Measurements from ENCODE around the gene VPS26C. TPM values are rescaled to one million over a fixed set of nuclear protein-coding genes. Genes with fewer than 3 reads are reported as not detected.
A peak's percentile ranks its signal among the peaks of the same experiment; 100 is the strongest.

Gene VPS26C
- 55.5 TPM for polyA plus RNA-seq (2012; ENCODE audit: insufficient read length, low read depth)

DNA sequence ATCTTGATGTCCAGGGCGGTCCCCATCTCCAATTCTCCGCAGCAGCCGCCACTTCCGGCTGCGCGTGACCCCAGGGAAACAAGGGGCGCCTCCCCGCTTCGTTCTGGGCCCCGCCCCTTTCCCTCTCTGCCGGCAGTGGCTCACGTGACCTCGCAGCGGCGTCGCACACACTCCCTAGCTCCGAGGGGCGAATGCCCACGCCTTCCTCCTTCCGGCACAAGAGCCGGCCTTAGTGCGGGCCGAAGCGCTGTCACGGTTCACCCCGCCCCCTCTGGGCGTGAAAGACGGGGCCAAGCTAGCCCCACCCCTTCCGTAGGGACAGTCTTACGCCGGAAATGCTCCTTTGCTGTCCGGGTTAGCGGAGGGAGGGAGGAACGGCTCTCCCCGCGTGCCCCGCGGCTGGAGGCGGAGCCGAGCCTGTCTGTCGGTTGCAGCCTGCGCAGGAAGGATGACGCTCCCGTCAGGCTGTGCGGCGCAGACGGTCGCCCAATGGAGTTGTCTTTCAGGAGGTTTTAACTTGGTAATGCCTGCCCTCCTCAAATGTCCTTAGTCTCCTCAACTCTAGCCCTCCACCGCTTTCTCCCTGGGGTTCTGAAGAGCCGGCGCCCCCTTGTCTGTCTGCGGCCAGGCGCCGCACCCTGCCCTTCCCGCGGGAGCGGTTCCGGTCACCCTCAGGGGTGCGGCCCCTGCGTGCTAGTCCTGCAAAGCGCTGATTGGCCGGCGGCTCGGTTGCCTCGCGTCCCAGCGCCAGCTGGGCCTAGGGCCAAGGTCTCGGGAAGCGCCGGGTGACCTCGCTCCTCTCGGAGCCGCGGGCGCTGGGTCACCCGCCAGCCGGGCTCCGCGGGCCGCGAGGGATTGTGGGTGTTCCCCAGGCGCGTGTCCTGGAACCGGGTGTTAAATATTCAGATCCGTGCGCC is at the start of gene VPS26C:
Gene VPS26C (minus strand): TSS at position 66 of the 917 bp plus-strand sequence. CDS start 40 bp downstream, at position 26.
- TF ChIP-seq REST (IDR thresholded peaks at IDR 0.05; ENCODE audit: insufficient read depth in 1 of 2, low read depth in 2 of 2, low read length in 2 of 2) (no peak), SIN3A (IDR thresholded peaks at IDR 0.05; ENCODE audit: borderline replicate concordance, insufficient read depth, low read length) (peak; percentile 45; the same call in 1 of the 2 replicates), POLR2AphosphoS5 (IDR thresholded peaks at IDR 0.05; ENCODE audit: low read depth, low read length) (peak; percentile 69), FOXP2 (optimal IDR thresholded peaks at IDR 0.05; ENCODE audit: borderline replicate concordance, extremely low read depth, extremely low read length, insufficient read depth) (no peak), TAF1 (IDR thresholded peaks at IDR 0.05; ENCODE audit: borderline replicate concordance, insufficient read depth, low read length) (0 out of 2 replicates have a peak, but pooled peaks have one; percentile 72)

- TF ChIP-seq POLR2AphosphoS5 (IDR thresholded peaks at IDR 0.05; ENCODE audit: low read depth, low read length) (no peak), SIN3A (IDR thresholded peaks at IDR 0.05; ENCODE audit: borderline replicate concordance, insufficient read depth, low read length) (no peak), REST (IDR thresholded peaks at IDR 0.05; ENCODE audit: insufficient read depth in 1 of 2, low read depth in 2 of 2, low read length in 2 of 2) (no peak), TAF1 (IDR thresholded peaks at IDR 0.05; ENCODE audit: borderline replicate concordance, insufficient read depth, low read length) (no peak), FOXP2 (optimal IDR thresholded peaks at IDR 0.05; ENCODE audit: borderline replicate concordance, extremely low read depth, extremely low read length, insufficient read depth) (no peak)
Measured at GRCh38 chr21:37300114-37300751, 33.1 kb upstream of the VPS26C start.

GRCh38 chr21:37297364-37297763 is 30.2 kb upstream of the VPS26C start:
- TF ChIP-seq POLR2AphosphoS5 (IDR thresholded peaks at IDR 0.05; ENCODE audit: low read depth, low read length), result no peak
- no peak for TF ChIP-seq TAF1 (IDR thresholded peaks at IDR 0.05; ENCODE audit: borderline replicate concordance, insufficient read depth, low read length)
- TF ChIP-seq FOXP2 (optimal IDR thresholded peaks at IDR 0.05; ENCODE audit: borderline replicate concordance, extremely low read depth, extremely low read length, insufficient read depth), result no peak
- TF ChIP-seq REST (IDR thresholded peaks at IDR 0.05; ENCODE audit: insufficient read depth in 1 of 2, low read depth in 2 of 2, low read length in 2 of 2), result no peak
- TF ChIP-seq SIN3A (IDR thresholded peaks at IDR 0.05; ENCODE audit: borderline replicate concordance, insufficient read depth, low read length), result no peak

- TF ChIP-seq REST (IDR thresholded peaks at IDR 0.05; ENCODE audit: insufficient read depth in 1 of 2, low read depth in 2 of 2, low read length in 2 of 2) (no peak), POLR2AphosphoS5 (IDR thresholded peaks at IDR 0.05; ENCODE audit: low read depth, low read length) (no peak), SIN3A (IDR thresholded peaks at IDR 0.05; ENCODE audit: borderline replicate concordance, insufficient read depth, low read length) (no peak), TAF1 (IDR thresholded peaks at IDR 0.05; ENCODE audit: borderline replicate concordance, insufficient read depth, low read length) (no peak), FOXP2 (optimal IDR thresholded peaks at IDR 0.05; ENCODE audit: borderline replicate concordance, extremely low read depth, extremely low read length, insufficient read depth) (no peak)
Measured at GRCh38 chr21:37294679-37295078, 27.5 kb upstream of the VPS26C start.

Measured in PFSK-1 (cell line).